ENCODE data around the gene ATF7.
A peak's percentile ranks its signal among the peaks of the same experiment; 100 is the strongest.

ATF7 gene

DNA sequence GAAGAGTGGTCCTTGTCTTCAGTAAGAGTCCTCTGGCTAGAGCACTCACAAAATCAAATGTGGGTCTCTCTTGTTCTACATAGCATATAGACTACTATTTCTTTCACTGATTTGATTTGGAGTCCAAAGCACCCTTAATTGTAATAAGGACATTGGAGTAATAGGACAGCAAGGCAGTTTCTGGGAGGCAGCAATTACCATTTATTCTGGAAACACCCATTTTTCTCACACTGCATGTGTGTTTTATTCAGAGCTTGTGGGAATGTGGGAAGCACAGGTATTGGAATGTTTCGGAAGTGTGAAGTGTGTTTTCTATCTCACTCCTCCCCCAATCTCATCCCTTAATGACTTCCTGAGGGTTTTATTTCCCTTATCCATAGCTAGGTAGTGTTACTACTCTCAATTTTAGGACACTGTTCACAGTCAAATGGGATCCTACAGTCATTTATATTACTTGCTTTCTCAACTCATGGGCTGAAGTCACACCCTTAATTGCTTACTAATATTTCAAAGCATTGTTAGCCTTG lies 154.1 kb downstream of the ATF7 start:
- peaks cover 61 to 99% (median 97%) of the 10 kb centered on the region in 5 donors for H3K36me3 ChIP-seq (ENCODE audit: control insufficient read depth in 5 of 5, insufficient read depth in 5 of 5, low read length in 5 of 5)
- no peak overlapping the region for H3K4me3 ChIP-seq (ENCODE audit: low read depth in 1 of 5, low read length in 5 of 5)
- H3K27ac ChIP-seq (ENCODE audit: low read depth, low read length): no peak overlapping the region
- peaks cover 0 to 10% (median under 1%) of the 10 kb centered on the region in 5 donors for H3K4me1 ChIP-seq (ENCODE audit: control insufficient read depth in 5 of 5, insufficient read depth in 5 of 5, low read length in 5 of 5)
- no peaks in the 10 kb centered on the region for H3K9me3 ChIP-seq (ENCODE audit: control insufficient read depth in 5 of 5, low read length in 5 of 5)
- H3K27me3 ChIP-seq (ENCODE audit: control insufficient read depth in 5 of 5, insufficient read depth in 4 of 5, low read length in 5 of 5): no peaks in the 10 kb centered on the region
- no peak overlapping the region for H3K9ac ChIP-seq (ENCODE audit: low read length in 5 of 5)

- Histone ChIP-seq H3K36me3 (ENCODE audit: control insufficient read depth in 5 of 5, insufficient read depth in 5 of 5, low read length in 5 of 5) (peaks cover 58 to 99% (median 97%) of the 10 kb centered on the region in 5 donors), H3K9me3 (ENCODE audit: control insufficient read depth in 5 of 5, low read length in 5 of 5) (no peaks in the 10 kb centered on the region), H3K9ac (ENCODE audit: low read length in 5 of 5) (no peak overlapping the region), H3K27me3 (ENCODE audit: control insufficient read depth in 5 of 5, insufficient read depth in 4 of 5, low read length in 5 of 5) (no peaks in the 10 kb centered on the region), H3K27ac (ENCODE audit: low read depth, low read length) (no peak overlapping the region), H3K4me1 (ENCODE audit: control insufficient read depth in 5 of 5, insufficient read depth in 5 of 5, low read length in 5 of 5) (peaks cover 0 to 19% (median 13%) of the 10 kb centered on the region in 5 donors), H3K4me3 (ENCODE audit: low read depth in 1 of 5, low read length in 5 of 5) (no peak overlapping the region)
Observed at GRCh38 chr12:53468282-53468681, 157.9 kb downstream of the ATF7 start.

DNA sequence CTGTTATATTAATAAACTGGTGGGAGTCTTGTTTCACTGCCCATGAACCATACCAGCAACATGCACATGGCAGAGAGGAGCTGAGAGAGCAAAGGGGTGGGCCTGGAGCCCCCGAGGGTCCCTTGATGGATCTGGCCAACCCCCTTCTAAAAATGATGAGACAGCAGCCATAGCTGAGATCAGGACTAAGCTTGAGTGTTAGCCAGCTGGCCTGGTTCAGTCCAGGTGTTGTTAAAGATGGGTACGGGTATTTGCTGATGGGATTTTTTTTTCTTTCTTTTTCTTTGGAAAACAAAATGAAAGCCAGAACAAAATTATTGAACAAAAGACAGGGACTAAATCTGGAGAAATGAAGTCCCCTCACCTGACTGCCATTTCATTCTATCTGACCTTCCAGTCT lies 158.3 kb downstream of the ATF7 start:
- H3K27ac ChIP-seq (ENCODE audit: low read depth, low read length): no peak overlapping the region
- H3K4me3 ChIP-seq (ENCODE audit: low read depth in 1 of 5, low read length in 5 of 5): no peak overlapping the region
- peaks cover 61 to 99% (median 97%) of the 10 kb centered on the region in 5 donors for H3K36me3 ChIP-seq (ENCODE audit: control insufficient read depth in 5 of 5, insufficient read depth in 5 of 5, low read length in 5 of 5)
- H3K9ac ChIP-seq (ENCODE audit: low read length in 5 of 5): no peak overlapping the region
- H3K27me3 ChIP-seq (ENCODE audit: control insufficient read depth in 5 of 5, insufficient read depth in 4 of 5, low read length in 5 of 5): no peaks in the 10 kb centered on the region
- peaks cover 0 to 19% (median 10%) of the 10 kb centered on the region in 5 donors for H3K4me1 ChIP-seq (ENCODE audit: control insufficient read depth in 5 of 5, insufficient read depth in 5 of 5, low read length in 5 of 5)
- H3K9me3 ChIP-seq (ENCODE audit: control insufficient read depth in 5 of 5, low read length in 5 of 5): no peaks in the 10 kb centered on the region

- no peaks in the 10 kb centered on the region for H3K9me3 ChIP-seq (ENCODE audit: control insufficient read depth in 5 of 5, low read length in 5 of 5)
- H3K4me1 ChIP-seq (ENCODE audit: control insufficient read depth in 5 of 5, insufficient read depth in 5 of 5, low read length in 5 of 5): peaks cover 0 to 19% (median 10%) of the 10 kb centered on the region in 5 donors
Observed at GRCh38 chr12:53467082-53467481, 159.1 kb downstream of the ATF7 start.

DNA sequence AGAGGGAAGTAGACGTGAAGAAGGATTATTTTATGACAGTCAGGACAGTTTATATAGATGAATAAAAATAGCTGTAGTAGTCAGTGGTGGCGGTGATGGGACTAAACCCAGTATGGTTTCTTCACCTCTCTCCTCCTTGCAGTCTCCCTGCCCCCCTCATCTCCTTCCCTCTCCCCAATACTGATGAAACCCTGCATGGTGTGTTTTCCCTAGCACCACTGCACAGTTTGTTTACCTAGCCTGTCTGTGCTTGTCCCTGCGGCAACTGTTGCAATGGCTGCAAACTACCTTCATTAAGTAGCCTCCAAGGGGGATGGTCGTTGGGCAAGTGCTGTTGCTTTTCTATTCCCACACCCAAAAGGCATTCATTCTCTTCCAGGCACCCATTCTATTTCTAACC lies 159.5 kb downstream of the ATF7 start:
- H3K27me3 ChIP-seq (ENCODE audit: control insufficient read depth in 5 of 5, insufficient read depth in 4 of 5, low read length in 5 of 5): no peaks in the 10 kb centered on the region
- H3K4me3 ChIP-seq (ENCODE audit: low read depth in 1 of 5, low read length in 5 of 5): no peak overlapping the region
- peaks cover 57 to 99% (median 97%) of the 10 kb centered on the region in 5 donors for H3K36me3 ChIP-seq (ENCODE audit: control insufficient read depth in 5 of 5, insufficient read depth in 5 of 5, low read length in 5 of 5)
- H3K9ac ChIP-seq (ENCODE audit: low read length in 5 of 5): no peak overlapping the region
- no peaks in the 10 kb centered on the region for H3K9me3 ChIP-seq (ENCODE audit: control insufficient read depth in 5 of 5, low read length in 5 of 5)
- H3K27ac ChIP-seq (ENCODE audit: low read depth, low read length): no peak overlapping the region
- peaks cover 0 to 19% (median 10%) of the 10 kb centered on the region in 5 donors for H3K4me1 ChIP-seq (ENCODE audit: control insufficient read depth in 5 of 5, insufficient read depth in 5 of 5, low read length in 5 of 5)

More at GRCh38 chr12:53467082-53467481, 159.1 kb downstream of the ATF7 start:
- Histone ChIP-seq H3K36me3 (ENCODE audit: control insufficient read depth in 5 of 5, insufficient read depth in 5 of 5, low read length in 5 of 5) (peaks cover 59 to 99% (median 97%) of the 10 kb centered on the region in 5 donors), H3K4me3 (ENCODE audit: low read depth in 1 of 5, low read length in 5 of 5) (no peak overlapping the region), H3K9ac (ENCODE audit: low read length in 5 of 5) (no peak overlapping the region), H3K27me3 (ENCODE audit: control insufficient read depth in 5 of 5, insufficient read depth in 4 of 5, low read length in 5 of 5) (no peaks in the 10 kb centered on the region), H3K27ac (ENCODE audit: low read depth, low read length) (no peak overlapping the region)

DNA sequence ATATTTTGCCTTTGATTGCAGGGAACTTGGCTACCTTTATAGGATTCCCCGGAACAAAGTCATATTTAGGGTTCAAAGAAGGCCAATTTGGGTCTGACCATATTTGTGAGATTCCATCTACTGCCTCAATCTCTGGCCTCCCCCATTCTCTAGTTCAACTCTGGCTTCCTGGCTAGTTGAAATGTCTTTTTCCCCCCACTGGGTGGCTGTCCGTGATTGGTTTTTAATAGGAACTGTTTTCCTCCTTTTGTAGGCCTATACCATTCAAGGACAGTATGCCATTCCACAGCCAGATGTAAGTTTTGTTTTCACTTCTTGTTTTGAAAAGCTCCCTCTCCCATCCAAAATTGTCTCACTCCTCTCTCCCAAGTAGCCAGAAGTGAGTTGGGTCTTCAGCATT lies 160.5 kb downstream of the ATF7 start:
- Histone ChIP-seq H3K4me1 (ENCODE audit: control insufficient read depth in 5 of 5, insufficient read depth in 5 of 5, low read length in 5 of 5) (peaks cover 0 to 19% (median 10%) of the 10 kb centered on the region in 5 donors), H3K27ac (ENCODE audit: low read depth, low read length) (no peak overlapping the region), H3K9ac (ENCODE audit: low read length in 5 of 5) (peak overlapping the region in 2 of 5 donors; percentile 16 to 31)

DNA sequence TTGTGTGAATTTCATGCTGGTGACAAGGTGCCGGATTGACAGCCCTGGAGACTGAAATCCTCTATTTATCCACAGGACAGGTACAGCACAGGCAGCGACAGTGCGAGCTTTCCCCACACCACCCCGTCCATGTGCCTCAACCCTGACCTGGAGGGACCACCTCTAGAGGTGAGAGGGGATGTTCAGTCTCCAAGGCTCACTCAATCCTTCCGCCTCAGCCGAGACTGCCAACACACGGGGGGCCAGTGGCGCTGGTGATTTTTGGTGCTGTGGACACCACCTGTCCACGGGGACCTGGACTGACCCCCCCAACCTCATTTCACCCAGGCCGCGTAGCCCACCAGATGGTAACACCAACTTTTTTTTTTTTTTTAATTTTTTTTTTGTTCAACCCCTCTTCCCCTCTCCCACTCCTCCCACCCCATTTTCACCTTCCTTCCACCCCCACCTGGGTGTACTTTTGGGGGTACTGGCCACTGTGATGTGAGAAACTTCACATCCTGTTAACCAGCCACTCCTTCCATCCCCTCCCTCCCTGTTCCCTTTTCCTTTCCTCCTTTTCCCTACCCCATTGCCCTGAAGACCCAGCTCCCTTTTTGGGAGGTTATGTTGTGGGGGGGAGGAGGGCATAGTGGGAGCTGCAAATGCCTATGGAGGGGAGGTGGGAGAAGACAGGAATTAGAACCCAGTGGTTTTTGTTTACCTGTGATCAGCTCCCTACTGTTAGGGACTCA lies 161.3 kb downstream of the ATF7 start:
- H3K4me1 ChIP-seq (ENCODE audit: control insufficient read depth in 5 of 5, insufficient read depth in 5 of 5, low read length in 5 of 5): peaks cover 0 to 19% (median 10%) of the 10 kb centered on the region in 5 donors
- H3K9ac ChIP-seq (ENCODE audit: low read length in 5 of 5): peak overlapping the region in 2 of 5 donors; percentile 18 to 31
- H3K9me3 ChIP-seq (ENCODE audit: control insufficient read depth in 5 of 5, low read length in 5 of 5): no peaks in the 10 kb centered on the region
- H3K36me3 ChIP-seq (ENCODE audit: control insufficient read depth in 5 of 5, insufficient read depth in 5 of 5, low read length in 5 of 5): peaks cover 61 to 100% (median 99%) of the 10 kb centered on the region in 5 donors
- H3K4me3 ChIP-seq (ENCODE audit: low read depth in 1 of 5, low read length in 5 of 5): no peak overlapping the region
- no peaks in the 10 kb centered on the region for H3K27me3 ChIP-seq (ENCODE audit: control insufficient read depth in 5 of 5, insufficient read depth in 4 of 5, low read length in 5 of 5)
- no peak overlapping the region for H3K27ac ChIP-seq (ENCODE audit: low read depth, low read length)

More for the DNA sequence above, 160.5 kb downstream of the ATF7 start:
- no peaks in the 10 kb centered on the region for H3K27me3 ChIP-seq (ENCODE audit: control insufficient read depth in 5 of 5, insufficient read depth in 4 of 5, low read length in 5 of 5)
- H3K36me3 ChIP-seq (ENCODE audit: control insufficient read depth in 5 of 5, insufficient read depth in 5 of 5, low read length in 5 of 5): peaks cover 58 to 100% (median 99%) of the 10 kb centered on the region in 5 donors
- no peak overlapping the region for H3K4me3 ChIP-seq (ENCODE audit: low read depth in 1 of 5, low read length in 5 of 5)
- H3K9me3 ChIP-seq (ENCODE audit: control insufficient read depth in 5 of 5, low read length in 5 of 5): no peaks in the 10 kb centered on the region

DNA sequence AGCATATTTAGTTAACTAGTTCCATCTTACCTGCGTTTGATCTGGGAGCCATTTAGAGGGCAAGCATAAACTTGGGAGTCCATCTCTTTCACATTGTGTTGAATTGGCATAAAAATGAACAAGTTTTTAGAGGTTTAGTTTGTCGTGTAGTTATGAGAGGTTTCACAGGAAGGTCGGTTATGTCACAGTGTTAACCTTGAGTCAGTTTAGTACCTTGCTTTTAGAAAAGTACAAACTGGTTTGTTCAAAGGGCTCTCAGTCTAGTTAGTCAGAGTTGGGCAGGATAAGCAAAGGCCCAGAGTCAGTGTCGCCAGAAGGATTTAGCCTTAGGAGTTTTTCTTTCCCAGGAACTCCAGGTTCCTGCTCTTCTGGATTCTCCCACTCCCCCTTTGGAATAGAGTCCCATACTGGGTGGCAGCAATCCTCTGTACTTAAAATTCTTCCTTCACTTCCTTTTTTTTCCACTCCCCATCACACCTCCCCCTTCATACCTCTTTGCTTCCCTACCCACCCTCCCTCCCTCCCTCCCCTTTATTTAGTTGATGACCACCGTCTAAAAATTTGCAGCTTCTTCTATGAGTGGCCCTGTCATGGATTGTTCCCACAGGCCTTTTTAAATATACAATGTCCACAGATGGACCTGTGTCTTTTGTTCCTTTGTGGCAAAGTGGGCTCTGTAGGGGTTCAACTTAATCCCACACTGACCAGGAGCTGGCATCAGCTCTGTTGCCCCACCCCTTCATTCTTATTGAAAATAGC lies 162.2 kb downstream of the ATF7 start:
- H3K9me3 ChIP-seq (ENCODE audit: control insufficient read depth in 5 of 5, low read length in 5 of 5): no peaks in the 10 kb centered on the region
- no peak overlapping the region for H3K9ac ChIP-seq (ENCODE audit: low read length in 5 of 5)
- H3K36me3 ChIP-seq (ENCODE audit: control insufficient read depth in 5 of 5, insufficient read depth in 5 of 5, low read length in 5 of 5): peaks cover 62 to 100% (median 100%) of the 10 kb centered on the region in 5 donors
- no peaks in the 10 kb centered on the region for H3K27me3 ChIP-seq (ENCODE audit: control insufficient read depth in 5 of 5, insufficient read depth in 4 of 5, low read length in 5 of 5)
- H3K27ac ChIP-seq (ENCODE audit: low read depth, low read length): no peak overlapping the region
- H3K4me1 ChIP-seq (ENCODE audit: control insufficient read depth in 5 of 5, insufficient read depth in 5 of 5, low read length in 5 of 5): peaks cover 0 to 19% (median 10%) of the 10 kb centered on the region in 5 donors
- H3K4me3 ChIP-seq (ENCODE audit: low read depth in 1 of 5, low read length in 5 of 5): no peak overlapping the region

DNA sequence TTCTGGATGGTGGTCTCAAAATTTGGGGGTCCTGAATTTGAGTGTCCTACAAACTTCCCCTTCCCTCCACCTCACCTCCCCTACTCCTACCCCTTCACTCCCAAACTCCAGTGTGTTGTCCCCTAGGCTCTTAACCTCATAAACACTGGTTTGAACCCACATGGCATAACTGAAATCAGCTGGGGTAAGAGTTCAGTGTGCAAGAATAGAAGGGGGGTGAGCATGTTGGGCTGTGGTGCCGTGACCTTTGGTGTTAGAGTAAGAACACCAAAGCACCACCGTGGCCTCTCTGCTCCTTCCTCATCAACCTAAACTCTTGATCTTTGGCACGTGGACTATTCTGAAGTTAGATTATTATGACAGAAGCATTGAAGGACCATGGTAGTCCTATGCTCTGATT lies 163.2 kb downstream of the ATF7 start:
- H3K27ac ChIP-seq (ENCODE audit: low read depth, low read length): no peak overlapping the region
- H3K27me3 ChIP-seq (ENCODE audit: control insufficient read depth in 5 of 5, insufficient read depth in 4 of 5, low read length in 5 of 5): no peaks in the 10 kb centered on the region
- peaks cover 57 to 100% (median 100%) of the 10 kb centered on the region in 5 donors for H3K36me3 ChIP-seq (ENCODE audit: control insufficient read depth in 5 of 5, insufficient read depth in 5 of 5, low read length in 5 of 5)
- H3K4me3 ChIP-seq (ENCODE audit: low read depth in 1 of 5, low read length in 5 of 5): no peak overlapping the region
- H3K9me3 ChIP-seq (ENCODE audit: control insufficient read depth in 5 of 5, low read length in 5 of 5): no peaks in the 10 kb centered on the region
- peaks cover 0 to 19% (median 10%) of the 10 kb centered on the region in 5 donors for H3K4me1 ChIP-seq (ENCODE audit: control insufficient read depth in 5 of 5, insufficient read depth in 5 of 5, low read length in 5 of 5)
- no peak overlapping the region for H3K9ac ChIP-seq (ENCODE audit: low read length in 5 of 5)

DNA sequence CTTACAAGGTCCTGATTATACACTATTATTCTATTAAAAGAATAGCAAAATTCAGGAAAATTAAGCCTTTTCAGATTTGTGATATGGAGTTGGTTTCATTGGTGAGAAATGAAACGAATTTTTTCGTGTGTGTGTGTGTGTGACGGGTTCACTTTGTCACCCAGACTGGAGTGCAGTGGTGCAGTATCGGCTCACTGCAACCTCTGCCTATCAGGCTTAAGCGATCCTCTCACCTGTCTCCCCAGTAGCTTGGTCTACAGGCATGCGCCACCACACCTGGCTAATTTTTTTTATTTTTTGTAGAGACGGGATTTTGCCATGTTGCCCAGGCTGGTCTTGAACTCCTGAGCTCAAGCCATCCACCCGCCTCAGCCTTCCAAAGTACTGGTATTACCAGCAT lies 164.6 kb downstream of the ATF7 start:
- peaks cover 56 to 100% (median 100%) of the 10 kb centered on the region in 5 donors for H3K36me3 ChIP-seq (ENCODE audit: control insufficient read depth in 5 of 5, insufficient read depth in 5 of 5, low read length in 5 of 5)
- H3K9ac ChIP-seq (ENCODE audit: low read length in 5 of 5): no peak overlapping the region
- H3K9me3 ChIP-seq (ENCODE audit: control insufficient read depth in 5 of 5, low read length in 5 of 5): no peaks in the 10 kb centered on the region
- H3K4me3 ChIP-seq (ENCODE audit: low read depth in 1 of 5, low read length in 5 of 5): no peak overlapping the region
- H3K4me1 ChIP-seq (ENCODE audit: control insufficient read depth in 5 of 5, insufficient read depth in 5 of 5, low read length in 5 of 5): peaks cover 0 to 14% (median 7%) of the 10 kb centered on the region in 5 donors
- H3K27ac ChIP-seq (ENCODE audit: low read depth, low read length): no peak overlapping the region
- H3K27me3 ChIP-seq (ENCODE audit: control insufficient read depth in 5 of 5, insufficient read depth in 4 of 5, low read length in 5 of 5): no peaks in the 10 kb centered on the region
